Effector CD4-positive, alpha-beta T cell (primary cell): ENCODE data around the gene KDM2B.
A peak's percentile ranks its signal among the peaks of the same experiment; 100 is the strongest.
"Not testable (repeated sequence)": the region's sequence is repeated elsewhere in the genome, so short reads cannot be mapped to it uniquely, and the experiment has no call there.

Experiments used
- DNase-seq: peaks from one replicate; pipeline ENCODE4 v3.0.0-alpha.2; 2020

The KDM2B gene

DNA sequence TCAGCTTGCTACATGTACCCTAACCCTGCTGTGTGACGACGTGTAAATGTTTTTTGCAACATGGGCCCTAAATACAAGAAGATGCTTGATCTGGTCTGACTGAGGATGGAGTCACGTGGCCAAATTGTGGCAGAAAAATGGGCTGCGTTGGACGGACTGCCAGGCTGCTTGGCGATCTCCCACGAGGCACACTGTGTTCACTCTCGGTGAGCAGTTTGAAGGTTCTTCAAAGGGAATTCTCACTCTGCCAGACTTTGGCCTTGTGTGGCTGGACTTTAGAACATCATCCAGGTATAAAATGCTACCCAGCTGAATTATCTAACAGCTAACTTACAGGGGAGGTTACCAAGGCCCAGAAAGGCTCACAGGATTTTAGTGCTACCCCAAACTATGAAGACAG is 85.1 kb downstream of the KDM2B start:
- no peak for DNase-seq

DNA sequence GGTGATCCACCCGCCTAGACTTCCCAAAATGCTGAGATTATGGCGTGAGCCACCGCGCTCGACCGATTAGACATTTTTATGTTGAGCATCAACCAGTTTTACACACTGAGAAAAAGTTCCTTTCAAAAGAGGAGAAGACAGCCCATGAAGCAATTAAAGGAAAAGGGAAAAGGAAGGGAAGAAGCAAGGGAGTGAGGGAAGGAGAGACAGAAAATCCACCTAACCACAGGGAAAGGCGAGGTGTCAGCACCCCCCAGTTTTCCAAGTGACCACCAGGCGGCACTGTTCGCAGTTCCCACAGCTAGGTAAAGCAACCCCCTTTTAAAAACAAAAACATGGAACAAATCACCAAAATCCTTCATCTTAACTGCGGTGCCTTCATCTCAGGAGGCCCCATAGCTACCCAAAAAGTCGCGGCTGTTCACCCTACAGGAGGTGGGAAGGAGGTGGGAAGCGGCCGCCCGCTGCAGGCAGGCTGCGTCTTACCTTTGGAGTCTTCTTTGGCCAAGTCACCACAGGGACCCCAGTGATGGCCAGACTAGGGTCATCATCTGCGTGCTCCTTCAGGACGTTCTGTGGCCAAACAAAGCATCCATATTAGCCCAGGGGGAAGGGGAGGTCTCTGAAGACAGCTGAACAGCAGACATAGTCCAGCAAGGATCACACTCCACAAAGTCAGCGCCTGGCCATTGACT is 86.6 kb downstream of the KDM2B start:
- peak; percentile 49 for DNase-seq

DNA sequence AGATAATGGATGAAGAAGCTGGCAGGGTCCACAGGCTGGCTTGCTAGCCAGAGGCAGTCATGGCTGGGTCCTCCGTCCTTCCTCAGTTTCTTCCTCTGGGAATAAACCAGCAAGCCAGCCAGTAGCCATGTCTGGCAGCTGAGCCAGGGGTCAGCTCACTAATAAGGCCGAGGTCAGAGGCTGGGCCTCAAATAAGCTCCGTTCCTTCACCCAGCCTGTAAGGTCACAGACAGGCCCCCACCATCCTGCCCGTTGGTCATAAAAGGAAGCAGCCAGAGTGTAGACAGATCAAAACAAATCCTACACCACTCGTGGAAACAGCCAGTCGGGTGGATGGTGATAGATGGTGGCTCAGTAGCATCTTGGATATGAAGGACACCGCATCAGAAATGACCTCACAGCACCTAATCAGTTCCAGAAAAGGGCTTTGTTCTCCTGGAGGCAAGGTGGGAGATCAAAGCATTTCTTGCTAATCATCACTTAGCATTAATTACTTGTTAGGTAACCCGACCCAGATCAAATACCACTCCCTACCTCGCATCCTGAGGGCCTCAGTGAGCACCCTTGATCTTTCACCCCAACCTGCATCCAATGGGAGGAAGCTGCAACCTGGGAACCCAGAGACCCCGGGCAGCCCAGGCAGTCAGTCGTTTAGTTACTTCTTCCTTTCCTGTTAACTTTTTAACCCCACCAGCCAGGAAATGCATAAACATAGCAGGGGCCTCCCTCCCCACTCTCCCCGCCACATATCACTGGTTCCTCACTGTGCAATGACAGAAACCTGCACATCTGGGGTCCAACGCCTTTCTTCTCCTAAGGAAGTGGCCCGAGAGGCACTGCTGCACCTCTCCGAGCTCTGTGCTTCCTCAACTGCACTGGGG is 90.2 kb downstream of the KDM2B start:
- no peak for DNase-seq

DNA sequence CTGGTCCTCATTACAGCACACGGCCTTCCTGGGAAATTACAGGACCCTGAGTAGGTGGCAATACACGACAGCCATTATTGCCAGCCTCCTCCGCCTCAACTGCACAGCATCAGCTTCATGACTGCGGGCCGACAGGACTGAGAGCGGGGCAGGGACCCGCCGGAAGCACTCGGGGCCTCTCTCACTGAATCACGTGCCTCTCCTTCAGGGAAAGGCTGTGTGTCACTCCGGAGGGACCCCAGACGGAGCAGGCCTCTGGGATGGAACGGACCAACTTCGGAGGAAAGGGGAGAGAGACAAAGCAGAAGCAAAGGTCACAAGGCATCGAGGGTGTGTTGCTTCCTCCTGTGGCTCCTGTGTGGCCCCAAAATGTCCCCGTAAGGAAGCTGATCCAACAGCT is 90.9 kb downstream of the KDM2B start:
- no peak for DNase-seq

- DNase-seq: no peak
Observed at GRCh38 chr12:121484967-121485366, 95.9 kb downstream of the KDM2B start.

DNA sequence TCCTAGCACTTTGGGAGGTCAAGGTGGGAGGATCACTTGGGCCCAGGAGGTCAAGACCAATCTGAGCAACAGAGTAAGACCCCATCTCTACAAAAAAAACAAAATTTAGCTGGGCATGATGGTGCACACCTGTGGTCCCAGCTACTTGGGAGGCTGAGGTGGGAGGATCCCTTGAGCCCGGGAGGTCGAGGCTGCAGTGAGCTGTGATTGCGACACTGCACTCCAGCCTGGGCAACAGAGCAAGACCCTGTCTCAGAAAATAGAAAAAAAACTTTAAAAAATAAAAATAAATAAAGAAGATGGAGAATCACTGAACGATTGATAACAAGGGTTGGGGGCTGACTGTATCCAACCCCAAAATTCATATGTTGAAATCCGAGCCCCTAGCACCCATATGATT is 96.3 kb downstream of the KDM2B start:
- DNase-seq: not testable (repeated sequence)

- DNase-seq: no peak
Observed at GRCh38 chr12:121483949-121484348, 96.9 kb downstream of the KDM2B start.

- no peak for DNase-seq
Observed at GRCh38 chr12:121476477-121476876, 104.3 kb downstream of the KDM2B start.

- no peak for DNase-seq
Observed at GRCh38 chr12:121475279-121475678, 105.5 kb downstream of the KDM2B start.

DNA sequence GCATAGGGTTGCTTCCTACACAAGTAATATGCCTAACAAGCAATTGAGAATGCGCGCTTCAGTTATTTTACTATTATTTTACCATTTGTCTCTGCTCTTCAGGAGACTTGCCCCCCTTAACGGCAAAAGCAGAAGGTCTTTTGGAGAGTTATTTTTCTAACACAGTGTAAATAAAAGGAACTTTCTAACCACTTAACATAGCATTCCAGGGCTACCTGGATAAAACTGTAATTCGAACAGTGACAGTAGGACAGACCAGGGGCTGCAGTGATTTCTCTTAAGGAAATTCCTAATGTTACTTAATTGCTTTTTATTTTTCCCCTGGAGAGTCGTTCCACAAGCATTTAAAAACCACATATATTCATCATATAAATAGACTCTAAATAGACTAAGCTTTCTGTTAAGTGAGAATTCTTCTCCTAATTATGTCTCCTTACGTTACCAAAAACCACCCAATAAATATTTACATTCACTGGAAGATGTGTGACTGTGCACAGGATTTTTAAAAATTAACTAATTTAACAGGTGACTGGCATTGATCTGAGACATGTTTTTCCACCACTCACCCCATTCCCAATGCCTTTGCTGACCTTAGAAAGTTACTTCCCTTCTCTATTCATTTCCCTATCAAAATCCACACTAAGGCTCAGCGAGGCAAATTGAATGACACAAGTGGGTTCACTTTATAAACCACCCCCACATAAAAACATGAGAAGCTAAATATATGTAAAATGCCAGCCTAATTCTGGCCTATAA is 108.5 kb downstream of the KDM2B start:
- DNase-seq: no peak

GRCh38 chr12:121470751-121471150 is 110.1 kb downstream of the KDM2B start:
- DNase-seq: no peak

GRCh38 chr12:121468499-121468801 is 112.4 kb downstream of the KDM2B start:
- no peak for DNase-seq

GRCh38 chr12:121467638-121468498 is 113.0 kb downstream of the KDM2B start:
- no peak for DNase-seq

GRCh38 chr12:121466794-121467637 is 113.8 kb downstream of the KDM2B start:
- peak; percentile 81 for DNase-seq

DNA sequence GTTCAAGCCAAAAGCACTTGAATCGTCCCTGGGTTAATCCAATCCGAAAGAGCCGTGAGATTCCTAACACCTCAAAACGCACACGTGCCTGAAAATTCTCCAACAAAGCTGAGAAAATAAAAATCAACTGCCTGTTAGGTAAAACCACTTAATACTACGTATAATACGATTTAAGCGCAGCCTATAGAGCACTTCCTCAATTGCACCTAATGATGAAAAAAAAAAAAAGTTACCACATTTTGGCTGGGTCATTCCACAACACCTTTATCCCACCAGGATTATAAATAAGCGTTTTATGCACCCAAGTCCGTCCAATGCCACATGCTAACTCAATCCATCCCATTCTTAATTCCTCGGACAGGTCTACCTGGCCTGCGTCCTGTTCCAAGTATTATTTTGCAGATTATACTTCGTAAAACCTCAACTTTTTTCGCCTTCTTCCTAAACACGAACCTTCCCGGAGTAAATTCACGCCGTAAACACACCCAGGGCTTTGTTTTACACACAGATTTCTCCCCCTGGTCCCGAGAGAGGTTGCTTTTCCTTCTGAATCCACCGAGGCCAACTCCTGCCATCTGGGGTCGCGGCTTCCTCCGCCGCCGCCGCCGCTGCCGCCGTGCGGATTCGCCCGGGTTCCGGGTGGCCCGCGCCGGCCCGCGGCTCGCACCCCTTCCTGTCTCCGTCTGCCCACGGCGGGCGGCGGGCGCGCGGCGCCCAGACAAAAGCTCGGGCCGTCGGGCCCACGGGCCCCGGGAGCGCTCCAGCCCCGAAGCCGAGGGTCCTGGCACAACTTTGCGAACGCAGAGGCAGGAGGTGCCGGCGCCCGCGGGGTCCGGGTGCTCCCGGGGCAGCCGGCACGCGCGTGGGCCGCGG is 114.7 kb downstream of the KDM2B start:
- DNase-seq: peak; percentile 19

DNA sequence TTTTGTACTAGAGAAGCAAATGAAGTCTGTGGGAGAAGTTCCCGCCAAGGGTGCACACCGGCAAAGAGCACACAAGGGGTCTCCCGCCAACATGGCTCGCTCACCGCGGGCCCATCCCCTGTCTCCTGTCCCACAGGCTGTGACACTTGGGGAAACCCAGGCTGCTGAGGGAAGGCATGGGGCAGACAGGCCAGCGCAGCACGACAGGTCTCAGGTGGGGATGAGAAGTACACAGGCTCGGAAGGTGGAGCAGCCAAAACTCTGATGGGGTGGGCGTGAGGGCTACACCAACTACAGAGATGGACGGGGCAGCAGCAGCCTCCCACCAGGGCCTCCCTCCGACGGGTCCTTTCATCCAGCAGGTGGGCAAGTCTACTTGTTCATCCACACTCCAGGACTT is 116.5 kb downstream of the KDM2B start:
- DNase-seq: no peak

DNA sequence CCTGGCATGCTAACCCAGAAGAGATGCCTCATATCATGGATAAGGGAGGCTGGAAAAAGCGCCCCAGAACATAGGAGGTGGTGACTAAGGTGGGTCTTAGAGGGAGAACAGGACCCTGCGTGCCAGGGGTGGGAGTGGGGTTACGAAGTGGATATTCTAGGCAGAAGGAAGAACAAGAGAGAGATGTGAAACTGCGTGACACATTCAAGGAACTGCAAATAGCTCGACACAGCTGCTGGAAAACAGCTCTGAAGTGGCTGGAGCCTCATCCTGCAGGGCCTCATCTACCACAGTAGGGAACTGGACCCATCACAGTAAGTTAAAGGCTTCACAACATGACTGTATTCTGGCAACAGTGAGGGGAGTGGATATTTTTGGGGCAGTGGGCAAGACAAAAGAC is 119.8 kb downstream of the KDM2B start:
- DNase-seq: no peak

DNA sequence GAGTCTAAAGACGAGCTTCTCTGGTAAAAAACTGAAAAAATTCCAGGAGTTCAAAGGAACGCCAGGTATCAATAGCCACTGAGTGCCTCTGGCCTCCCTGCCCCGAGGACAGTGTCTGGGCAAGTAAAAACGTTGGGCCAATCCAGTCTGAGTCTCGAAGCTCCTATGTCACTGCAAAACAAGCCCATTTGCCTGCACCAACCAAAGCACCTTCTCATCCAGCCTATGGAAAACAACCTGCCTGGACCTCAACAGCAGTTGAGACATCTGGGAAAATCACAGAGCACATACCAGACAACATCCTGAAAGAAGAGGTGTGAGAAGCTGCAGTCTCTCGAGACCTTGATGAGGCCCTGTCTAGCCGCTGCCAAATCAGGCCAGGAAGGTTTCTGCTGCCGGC is 124.3 kb downstream of the KDM2B start:
- no peak for DNase-seq

GRCh38 chr12:121455766-121456420 is 124.9 kb downstream of the KDM2B start:
- no peak for DNase-seq

DNA sequence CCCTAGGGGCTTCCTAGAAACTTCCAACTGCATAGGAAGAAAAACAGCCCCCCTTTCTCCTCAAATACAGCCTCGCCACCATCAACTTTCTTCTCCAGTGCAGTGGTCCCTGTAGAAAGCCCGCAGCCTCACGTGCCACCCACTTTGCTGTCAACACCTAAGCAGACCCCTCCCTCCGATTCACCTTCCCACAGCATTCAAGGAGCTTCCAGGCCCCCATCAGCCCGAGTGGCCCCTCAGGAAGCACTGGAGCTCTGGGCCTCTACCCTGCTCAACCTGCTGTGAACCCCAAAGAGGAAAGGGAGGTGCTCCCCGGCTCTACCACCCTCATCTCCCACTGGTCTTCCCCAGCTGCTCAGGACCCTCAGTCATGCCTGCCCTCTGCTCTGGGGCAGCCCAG is 125.9 kb downstream of the KDM2B start:
- no peak for DNase-seq
